HG03342 (cell line): ENCODE data around the gene SAP130.

ENCODE experiments used
- ATAC-seq: cut with Tn5 transposase; IDR thresholded peaks from one replicate; pipeline ENCODE4 v1.9.1; 2021; ENCODE audit warnings: mild to moderate bottlenecking, moderate library complexity; ENCODE audit not compliant: unreplicated experiment

The SAP130 gene

GRCh38 chr2:128027801-128028667 lies at the start of gene SAP130:
TSS of gene SAP130 (minus strand) at chr2:128028059. CDS start at chr2:128026292, 1,767 bp downstream.
- peak; percentile 81 for ATAC-seq

GRCh38 chr2:128076461-128077106 lies 48.7 kb upstream of the SAP130 start:
- no peak for ATAC-seq

GRCh38 chr2:128073278-128073677 lies 45.4 kb upstream of the SAP130 start:
- no peak for ATAC-seq

GRCh38 chr2:128069769-128070168 lies 41.9 kb upstream of the SAP130 start:
- no peak for ATAC-seq

GRCh38 chr2:128064353-128064752 lies 36.5 kb upstream of the SAP130 start:
- no peak for ATAC-seq

- no peak for ATAC-seq
Observed at GRCh38 chr2:128062571-128062970, 34.7 kb upstream of the SAP130 start.

GRCh38 chr2:128058114-128058513 lies 30.3 kb upstream of the SAP130 start:
- no peak for ATAC-seq

GRCh38 chr2:128057334-128057733 lies 29.5 kb upstream of the SAP130 start:
- no peak for ATAC-seq

GRCh38 chr2:128054104-128054885 lies 26.4 kb upstream of the SAP130 start:
- ATAC-seq, result no peak

- ATAC-seq, result no peak
Observed at GRCh38 chr2:128053331-128053730, 25.5 kb upstream of the SAP130 start.

GRCh38 chr2:128043041-128043440 lies 15.2 kb upstream of the SAP130 start:
- no peak for ATAC-seq

- no peak for ATAC-seq
Observed at GRCh38 chr2:128041561-128041960, 13.7 kb upstream of the SAP130 start.

- ATAC-seq, result no peak
Observed at GRCh38 chr2:128040166-128040771, 12.4 kb upstream of the SAP130 start.

- ATAC-seq, result no peak
Observed at GRCh38 chr2:128039535-128039934, 11.7 kb upstream of the SAP130 start.

GRCh38 chr2:128038411-128038810 lies 10.6 kb upstream of the SAP130 start:
- ATAC-seq, result no peak

GRCh38 chr2:128037649-128038048 lies 9.8 kb upstream of the SAP130 start:
- ATAC-seq, result no peak

- ATAC-seq, result no peak
Observed at GRCh38 chr2:128036748-128037607, 9.1 kb upstream of the SAP130 start.

GRCh38 chr2:128032092-128032491 lies 4.2 kb upstream of the SAP130 start:
- no peak for ATAC-seq

GRCh38 chr2:128028668-128029054 lies 802 bp upstream of the SAP130 start:
- no peak for ATAC-seq

- peak; percentile 77 for ATAC-seq
Observed at GRCh38 chr2:128027278-128027800, 520 bp downstream of the SAP130 start.
